PFSK-1 (cell line): ENCODE measurements around the gene AKAP6.

ENCODE experiments used
- POLR2AphosphoS5 ChIP-seq: IDR thresholded peaks from 2 replicates; pipeline ENCODE4 v1.6.1; 2012; ENCODE audit warnings: low read depth, mild to moderate bottlenecking, control low read depth, low read length, moderate library complexity
- SIN3A ChIP-seq: IDR thresholded peaks from 2 replicates; pipeline ENCODE4 v1.6.1; 2012; ENCODE audit warnings: mild to moderate bottlenecking, low read length, moderate library complexity, borderline replicate concordance; ENCODE audit not compliant: insufficient read depth
- TAF1 ChIP-seq: IDR thresholded peaks from 2 replicates; pipeline ENCODE4 v1.6.1; 2012; ENCODE audit warnings: low read length, control low read depth, borderline replicate concordance; ENCODE audit not compliant: insufficient read depth
- TF ChIP-seq, protein P1 (sequence below), 2 experiments: IDR thresholded peaks; 2 replicates each; pipeline versions ENCODE4 v1.6.1 to v1.8.0; 2011 to 2012; ENCODE audit warnings: low read depth in 2 of 2, low read length in 2 of 2, control low read depth in 1 of 2, inconsistent platforms in 1 of 2, mild to moderate bottlenecking in 1 of 2, moderate library complexity in 1 of 2; ENCODE audit not compliant: insufficient read depth in 1 of 2

DNA sequence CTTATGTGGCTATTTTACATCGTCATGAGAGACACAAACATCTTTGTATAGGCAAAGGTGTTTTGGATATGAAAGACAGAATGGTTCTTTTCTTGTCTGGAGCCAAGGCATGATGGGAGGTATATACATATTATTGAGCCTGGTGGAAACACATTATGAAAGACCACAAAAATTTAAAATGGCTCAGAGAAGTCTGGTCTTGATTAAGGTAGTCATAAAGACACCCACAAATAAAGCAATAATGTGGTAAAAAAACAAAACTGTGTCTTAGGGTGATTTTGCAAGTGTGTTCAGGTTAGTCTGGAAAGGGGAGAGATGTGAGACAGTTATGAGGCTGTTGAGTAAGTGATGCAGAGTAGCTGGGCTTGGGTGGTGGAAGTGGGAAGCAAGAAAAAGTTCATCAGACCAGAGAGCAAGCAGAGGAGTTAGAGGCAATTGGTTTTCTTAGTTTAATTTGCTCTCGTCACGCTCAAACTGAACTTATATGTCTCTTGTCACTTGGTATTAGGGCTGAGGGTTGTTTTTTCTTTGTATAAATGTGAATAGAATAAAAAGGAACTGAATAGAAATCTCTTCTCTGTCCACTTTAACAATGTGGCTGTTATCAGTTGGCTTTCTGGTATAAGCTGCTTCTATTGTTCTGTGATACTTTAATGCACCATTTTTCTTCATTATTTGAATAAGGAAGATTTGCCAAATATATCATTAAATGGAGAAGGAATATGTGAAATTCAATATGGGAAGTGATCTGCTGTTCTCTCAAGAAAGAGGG, 115.0 kb downstream of the AKAP6 start:
- TF ChIP-seq TAF1 (no peak), POLR2AphosphoS5 (no peak), SIN3A (no peak)
- TF ChIP-seq, protein P1, sequence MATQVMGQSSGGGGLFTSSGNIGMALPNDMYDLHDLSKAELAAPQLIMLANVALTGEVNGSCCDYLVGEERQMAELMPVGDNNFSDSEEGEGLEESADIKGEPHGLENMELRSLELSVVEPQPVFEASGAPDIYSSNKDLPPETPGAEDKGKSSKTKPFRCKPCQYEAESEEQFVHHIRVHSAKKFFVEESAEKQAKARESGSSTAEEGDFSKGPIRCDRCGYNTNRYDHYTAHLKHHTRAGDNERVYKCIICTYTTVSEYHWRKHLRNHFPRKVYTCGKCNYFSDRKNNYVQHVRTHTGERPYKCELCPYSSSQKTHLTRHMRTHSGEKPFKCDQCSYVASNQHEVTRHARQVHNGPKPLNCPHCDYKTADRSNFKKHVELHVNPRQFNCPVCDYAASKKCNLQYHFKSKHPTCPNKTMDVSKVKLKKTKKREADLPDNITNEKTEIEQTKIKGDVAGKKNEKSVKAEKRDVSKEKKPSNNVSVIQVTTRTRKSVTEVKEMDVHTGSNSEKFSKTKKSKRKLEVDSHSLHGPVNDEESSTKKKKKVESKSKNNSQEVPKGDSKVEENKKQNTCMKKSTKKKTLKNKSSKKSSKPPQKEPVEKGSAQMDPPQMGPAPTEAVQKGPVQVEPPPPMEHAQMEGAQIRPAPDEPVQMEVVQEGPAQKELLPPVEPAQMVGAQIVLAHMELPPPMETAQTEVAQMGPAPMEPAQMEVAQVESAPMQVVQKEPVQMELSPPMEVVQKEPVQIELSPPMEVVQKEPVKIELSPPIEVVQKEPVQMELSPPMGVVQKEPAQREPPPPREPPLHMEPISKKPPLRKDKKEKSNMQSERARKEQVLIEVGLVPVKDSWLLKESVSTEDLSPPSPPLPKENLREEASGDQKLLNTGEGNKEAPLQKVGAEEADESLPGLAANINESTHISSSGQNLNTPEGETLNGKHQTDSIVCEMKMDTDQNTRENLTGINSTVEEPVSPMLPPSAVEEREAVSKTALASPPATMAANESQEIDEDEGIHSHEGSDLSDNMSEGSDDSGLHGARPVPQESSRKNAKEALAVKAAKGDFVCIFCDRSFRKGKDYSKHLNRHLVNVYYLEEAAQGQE (IDR thresholded peaks at IDR 0.05; ENCODE audit: insufficient read depth in 1 of 2, low read depth in 2 of 2, low read length in 2 of 2): no peak
